Nucleus accumbens (tissue), 56 donors: ENCODE results near the gene UBA52.
A peak's percentile ranks its signal among the peaks of the same experiment; 100 is the strongest.
"Not testable (repeated sequence)": the region's sequence is repeated elsewhere in the genome, so short reads cannot be mapped to it uniquely, and the experiment has no call there.

Experiments used
- DNase-seq, 56 donors: peaks; one replicate each; lab custom pipeline; 2025; lab: John Stamatoyannopoulos, UW

Gene UBA52

DNA sequence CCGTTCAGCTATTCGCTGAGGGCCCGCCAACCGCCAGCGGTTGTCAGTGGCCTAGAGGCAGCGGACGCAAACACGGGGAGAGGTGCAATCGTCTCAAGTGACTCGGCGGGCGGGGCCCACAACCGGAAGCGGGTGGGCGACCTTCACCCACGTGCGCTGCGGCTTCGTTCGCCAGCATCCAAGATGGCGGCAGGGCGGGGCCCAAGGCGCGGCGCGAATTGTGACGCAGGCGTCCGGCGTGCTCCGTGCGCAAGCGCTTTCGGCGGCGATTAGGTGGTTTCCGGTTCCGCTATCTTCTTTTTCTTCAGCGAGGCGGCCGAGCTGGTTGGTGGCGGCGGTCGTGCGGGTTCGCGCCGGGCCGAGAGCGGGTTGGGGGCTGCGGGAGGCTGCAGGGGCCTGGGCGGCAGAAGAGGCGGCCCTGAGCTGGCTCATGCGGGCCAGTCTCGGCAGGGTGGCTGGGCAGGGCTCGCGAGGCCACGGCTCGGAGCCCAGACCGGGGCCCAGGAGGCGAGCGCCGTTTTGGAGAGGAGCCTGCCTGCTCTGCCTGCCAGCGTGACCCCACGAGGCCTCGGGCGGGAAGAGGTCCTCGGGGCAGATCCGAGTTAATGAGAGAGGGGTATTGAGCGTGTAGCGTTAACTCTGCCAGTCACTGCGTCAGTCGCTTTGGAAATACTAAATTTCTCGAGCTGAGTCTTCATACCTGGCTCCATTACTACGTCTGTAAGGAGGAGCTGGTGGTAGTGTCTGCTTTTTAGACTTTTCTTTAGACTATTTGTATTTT lies at the start of gene UBA52:
UBA52 (plus strand) TSS at position 294 of the 781 bp plus-strand sequence. CDS start 1,444 bp downstream, outside the sequence.
- peak; percentile 82 to 98 (median 94) for DNase-seq

DNA sequence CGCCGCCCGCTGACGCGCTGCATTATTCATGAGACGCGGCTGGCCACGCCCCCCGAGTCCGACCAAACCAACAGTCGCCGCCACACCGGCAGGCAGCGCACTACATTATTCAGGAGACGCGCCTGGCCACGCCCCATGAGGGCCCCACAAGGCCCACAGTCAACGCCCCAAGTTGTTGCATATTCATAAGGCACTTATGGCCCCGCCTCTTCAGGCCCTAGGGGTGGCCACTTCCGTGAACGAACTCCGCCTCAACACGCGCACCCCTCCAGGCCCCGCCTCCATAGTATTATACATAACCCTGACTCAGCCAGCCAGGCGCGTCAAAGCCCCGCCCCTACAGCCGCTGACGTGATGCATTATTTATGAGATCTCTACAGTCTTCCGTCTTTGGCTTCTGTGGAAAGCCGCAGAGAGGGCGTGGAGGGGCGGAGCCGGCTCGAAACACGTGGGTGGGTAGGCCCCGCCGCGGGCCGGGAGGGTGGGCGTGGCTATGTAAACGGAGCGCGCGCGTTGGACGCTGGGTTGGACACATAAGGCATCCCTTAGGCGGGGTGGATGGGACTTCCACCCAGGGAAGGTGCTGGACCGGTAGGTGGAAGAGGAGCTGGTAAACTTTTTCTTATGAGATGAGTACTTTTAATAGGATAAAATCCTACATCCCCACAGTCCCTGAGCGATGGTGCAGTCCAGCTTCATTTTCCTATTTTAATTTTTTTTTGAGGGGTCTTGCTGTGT lies 49.4 kb upstream of the UBA52 start:
- peak; percentile 78 to 100 (median 100) for DNase-seq

DNA sequence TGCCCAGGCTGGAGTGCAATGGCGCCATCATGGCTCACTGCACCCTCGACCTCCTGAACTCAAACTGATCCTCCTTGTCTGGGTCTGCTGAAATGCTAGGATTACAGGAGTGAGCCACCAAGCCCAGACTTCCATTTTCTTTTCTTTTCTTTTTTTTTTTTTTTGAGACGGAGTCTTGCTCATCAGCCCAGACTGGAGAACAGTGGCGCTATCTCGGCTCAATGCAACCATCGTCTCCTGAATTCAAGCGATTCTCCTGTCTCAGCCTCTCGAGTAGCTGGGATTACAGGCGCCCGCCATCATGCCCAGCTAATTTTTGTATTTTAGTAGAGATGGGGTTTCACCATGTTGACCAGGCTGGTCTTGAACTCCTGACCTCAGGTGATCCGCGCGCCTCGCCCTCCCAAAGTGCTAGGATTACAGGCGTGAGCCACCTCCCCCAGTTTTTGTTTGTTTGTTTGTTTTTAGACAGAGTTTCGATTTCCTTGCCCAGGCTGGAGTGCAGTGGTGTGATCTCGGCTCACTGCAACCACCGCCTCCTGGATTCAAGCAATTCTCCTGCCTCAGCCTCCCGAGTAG lies 48.7 kb upstream of the UBA52 start:
- DNase-seq = not testable (repeated sequence)

DNA sequence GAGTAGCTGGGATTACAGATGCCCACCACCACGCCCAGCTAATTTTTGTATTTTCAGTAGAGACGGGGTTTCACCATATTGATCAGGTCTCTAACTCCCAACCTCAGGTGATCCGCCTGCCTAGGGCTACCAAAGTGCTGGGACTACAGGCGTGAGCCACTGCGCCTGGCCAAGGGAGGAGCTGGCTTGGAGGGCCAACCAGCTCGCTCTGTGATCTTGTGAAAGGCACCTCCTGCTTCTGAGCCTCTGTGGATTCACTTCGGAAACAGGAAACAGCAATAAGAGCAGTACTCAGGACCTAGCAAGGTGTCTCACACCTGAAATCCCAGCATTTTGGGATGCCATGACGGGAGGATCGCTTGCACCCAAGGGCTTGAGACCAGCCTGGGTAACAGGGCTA lies 47.8 kb upstream of the UBA52 start:
- DNase-seq = no peak

DNA sequence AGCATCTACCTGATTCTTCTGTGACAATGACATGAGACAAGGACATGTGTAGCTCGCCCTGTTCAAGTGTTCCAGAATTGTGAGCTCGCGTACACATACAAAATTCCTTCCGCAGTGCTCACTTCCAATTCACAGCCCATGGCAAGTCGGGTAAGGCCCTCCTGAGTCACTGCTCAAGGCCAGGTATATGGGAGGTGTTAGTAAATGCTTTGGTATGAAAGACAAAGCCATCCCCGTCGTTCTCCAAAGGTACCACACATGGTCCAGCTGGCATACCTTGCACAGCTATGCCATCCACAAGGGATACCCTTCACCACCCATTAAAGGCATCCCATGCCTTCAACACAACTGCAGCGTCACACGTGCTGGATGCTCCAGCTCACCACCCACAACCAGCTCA lies 45.3 kb upstream of the UBA52 start:
- no peak for DNase-seq

DNA sequence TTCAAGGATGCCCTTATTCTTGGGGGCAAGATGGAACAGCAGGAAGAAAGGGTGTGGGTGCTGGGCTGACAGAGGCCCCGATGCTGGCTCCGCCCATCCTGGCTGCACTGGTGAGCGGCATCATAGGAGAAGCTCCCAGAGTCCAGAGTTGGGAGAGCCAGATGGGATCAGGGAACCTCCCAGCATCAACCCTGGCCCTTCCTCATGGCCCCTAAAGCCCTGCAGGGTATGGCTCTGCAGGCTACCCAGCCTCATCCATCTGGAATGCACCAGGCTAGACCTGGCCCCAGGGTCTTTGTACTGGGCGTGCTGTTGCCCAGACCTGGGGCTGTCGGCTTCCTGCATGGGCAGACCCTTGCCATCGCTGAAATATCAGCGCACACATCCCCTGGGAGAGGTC lies 41.9 kb upstream of the UBA52 start:
- no peak for DNase-seq

DNA sequence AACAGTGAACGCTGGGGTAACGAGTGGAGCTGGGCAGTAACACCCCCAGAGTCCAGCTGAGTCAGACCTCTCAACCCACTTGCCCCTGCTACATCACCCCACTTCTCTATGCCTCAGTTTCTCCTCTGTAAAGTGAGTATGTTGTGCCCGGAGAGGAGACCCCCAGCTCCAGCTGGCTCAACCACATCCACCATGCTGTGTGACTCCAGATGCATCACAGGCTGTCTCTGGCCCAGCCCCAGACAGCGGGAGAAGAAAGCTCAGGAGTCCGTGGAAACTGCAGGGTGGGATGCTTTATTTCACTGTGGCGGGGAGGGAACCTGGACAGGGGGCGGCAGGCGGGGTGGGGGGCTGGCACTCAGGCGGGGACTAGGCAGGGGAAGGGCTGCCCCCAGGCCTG lies 40.2 kb upstream of the UBA52 start:
- no peak for DNase-seq

DNA sequence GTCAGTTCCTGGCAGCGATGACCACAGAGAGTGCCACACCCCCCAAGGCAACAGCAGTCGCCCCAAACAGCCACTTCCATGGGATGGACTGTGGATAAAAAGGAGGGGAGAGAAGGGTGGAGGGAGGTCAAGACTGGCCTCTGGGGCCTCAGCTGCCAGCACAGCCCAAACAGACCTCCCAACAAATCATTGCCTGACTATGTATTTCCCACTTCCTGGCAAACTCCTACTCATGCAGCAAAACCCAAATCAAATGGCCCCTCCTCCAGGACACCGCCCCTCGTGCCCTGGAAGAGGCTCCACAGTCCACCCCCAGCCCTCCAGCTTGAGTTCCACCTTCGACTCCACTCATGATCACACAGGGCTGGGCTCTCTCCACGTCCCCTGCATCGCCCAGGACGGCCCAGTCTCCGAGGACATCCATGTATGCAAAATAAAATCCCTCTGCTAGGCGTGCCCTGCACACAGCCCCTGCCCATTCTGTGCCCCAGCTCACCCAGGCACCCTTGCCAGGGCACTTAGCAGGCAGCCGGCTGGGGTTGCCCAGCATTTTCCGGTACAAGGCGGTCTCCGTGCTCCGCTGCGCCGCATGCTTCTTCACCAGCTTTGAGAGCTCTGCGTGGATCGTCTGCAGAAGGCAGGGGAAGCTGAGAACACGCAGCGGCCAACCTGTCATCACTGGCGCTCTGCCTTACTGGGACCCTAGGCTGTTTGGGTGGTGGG lies 39.3 kb upstream of the UBA52 start:
- no peak for DNase-seq

DNA sequence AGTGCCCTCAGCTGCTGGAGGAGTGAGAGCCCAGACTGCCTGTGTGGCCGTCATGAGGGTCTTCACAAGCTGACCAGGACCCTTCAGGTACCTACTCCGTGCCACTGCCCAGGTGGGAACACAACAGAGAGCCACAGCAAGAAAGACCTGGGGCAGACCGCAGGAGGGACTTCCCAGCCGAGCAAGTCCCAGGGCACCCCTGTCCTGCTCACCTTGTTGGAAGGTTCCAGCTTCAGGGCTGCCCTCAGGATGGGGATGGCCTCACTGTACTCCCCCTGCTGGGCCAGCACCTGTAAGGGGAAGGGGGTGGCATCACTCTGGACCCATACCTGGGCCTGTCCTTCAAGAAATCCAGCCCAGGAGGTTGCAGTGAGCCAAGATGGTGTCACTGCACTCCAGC lies 38.6 kb upstream of the UBA52 start:
- DNase-seq = no peak

DNA sequence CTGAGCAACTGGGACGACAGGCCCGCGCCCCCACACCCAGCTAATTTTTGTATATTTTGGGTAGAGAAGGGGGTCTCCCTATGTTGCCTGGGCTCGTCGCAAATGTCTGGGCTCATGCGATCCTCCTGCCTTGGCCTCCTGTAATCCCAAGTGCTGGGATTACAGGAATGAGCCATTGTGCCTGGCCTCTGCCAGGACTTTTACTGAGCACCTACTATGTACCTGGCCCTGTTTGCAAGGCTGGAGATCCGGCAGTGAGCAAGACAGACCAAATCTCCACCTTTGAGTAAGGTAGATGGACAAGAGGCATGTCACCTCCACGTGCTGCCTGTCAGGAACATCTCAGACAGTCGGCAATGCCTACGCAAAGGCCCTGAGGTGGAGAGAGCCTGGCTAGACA lies 35.2 kb upstream of the UBA52 start:
- DNase-seq = no peak

DNA sequence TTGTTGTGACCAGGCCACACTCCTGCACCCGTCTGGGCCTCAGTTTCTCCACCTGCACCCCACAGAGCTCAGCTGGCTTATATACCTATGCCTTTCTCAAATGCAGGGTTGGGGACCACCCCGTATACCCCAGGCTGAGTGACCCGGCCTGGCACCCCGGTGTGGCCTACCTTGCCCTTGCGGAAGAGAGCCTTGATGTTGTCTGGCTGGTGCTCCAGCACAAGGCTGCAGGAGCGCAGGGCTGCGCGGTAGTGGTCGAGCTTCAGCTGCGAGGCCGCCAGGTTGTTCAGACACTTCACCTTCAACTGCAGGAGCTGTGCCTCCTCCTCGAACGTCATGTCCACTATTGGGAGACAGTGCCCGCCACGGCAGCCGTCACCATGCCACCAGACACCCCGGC lies 34.2 kb upstream of the UBA52 start:
- DNase-seq = no peak

DNA sequence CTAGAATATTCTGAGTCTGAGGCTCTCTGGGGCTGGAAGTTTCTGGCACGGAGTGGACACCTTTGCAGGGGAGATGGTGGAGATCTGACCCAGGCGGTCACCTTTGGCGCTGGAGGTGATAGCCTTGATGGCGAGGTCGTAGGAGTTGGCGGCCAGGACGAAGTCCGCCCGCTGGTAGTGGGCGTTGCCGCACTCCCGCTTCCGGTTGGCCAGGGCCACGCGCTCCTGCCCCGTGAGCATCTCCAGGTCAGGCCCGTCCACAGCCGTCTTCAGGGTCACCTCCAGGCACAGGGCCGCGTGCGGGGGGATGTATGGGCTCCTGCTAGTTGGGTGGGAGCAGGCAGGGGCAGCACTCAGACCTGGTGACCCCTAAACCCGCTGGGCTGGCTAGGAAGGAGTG lies 33.5 kb upstream of the UBA52 start:
- DNase-seq = no peak

DNA sequence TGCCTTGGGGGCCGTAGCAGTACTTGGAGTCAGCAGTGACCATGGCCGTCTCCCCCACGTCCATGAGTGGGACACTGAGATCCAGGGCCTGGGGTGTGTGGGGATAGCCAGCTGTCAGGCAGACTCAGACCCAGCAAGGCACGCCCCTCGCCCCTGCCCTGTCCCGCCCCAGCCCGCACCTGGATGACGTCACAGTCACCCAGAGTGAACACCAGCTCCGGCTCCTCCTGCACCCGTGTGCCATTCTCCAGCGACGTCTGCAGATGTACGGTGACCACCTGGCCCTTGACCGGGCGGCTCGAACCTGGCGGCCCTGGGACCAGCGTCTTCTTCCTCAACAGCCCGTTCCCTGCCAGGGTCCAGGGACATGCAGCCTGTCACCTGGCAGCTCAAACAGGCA lies 32.3 kb upstream of the UBA52 start:
- DNase-seq = no peak

DNA sequence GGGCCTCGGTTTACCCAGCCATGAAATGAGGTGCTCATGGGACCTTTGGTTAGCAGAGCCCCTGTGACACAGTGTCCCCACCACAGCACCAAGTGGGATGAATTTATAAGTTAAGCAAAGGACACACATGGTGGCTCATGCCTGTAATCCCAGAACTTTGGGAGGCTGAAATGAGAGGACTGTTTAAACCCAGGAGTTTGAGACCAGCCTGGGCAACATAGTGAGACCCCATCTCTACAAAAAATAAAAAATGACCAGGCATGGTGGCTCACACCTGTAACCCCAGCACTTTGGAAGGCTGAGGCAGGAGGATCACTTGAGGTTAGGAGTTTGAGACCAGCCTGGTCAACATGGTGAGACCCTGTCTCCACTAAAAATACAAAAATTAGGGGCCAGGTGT lies 31.5 kb upstream of the UBA52 start:
- not testable (repeated sequence) for DNase-seq

DNA sequence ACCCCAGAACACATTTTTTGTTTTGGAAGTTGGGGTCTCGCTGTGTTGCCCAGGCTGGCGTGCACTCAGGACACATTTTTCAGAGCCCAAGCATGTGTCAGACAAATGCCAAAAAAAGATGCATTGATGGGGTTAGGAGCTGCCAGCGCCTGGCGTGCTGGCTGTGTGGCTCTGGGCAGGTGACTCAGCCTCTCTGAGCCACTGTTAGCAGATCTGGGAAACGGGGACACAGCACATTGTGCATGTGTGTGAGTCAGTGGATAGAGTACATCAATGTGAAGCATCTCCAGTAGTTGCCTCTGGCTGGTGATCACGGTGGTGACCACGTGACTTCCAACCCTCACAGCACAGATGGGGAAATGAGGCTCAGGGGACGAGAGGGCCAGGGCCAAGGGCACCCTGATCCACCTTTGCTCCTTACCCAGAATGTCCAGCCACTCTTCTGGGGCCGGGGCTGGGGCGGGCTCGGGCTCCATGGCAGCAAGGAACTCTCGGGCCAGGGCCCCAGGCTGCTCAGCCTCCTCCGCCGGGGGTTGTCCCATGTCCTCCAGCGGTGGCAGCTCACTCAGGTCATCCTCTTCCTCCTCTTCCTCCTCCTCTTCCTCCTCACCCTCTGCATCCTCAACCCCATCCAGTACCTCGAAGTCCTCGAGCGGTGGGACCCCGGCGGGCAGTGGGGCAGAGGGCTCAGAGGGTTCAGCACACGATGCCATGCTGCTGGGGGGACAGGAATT lies 30.2 kb upstream of the UBA52 start:
- peak in 10 of 56 donors; percentile 0 to 28 (median 12) for DNase-seq

DNA sequence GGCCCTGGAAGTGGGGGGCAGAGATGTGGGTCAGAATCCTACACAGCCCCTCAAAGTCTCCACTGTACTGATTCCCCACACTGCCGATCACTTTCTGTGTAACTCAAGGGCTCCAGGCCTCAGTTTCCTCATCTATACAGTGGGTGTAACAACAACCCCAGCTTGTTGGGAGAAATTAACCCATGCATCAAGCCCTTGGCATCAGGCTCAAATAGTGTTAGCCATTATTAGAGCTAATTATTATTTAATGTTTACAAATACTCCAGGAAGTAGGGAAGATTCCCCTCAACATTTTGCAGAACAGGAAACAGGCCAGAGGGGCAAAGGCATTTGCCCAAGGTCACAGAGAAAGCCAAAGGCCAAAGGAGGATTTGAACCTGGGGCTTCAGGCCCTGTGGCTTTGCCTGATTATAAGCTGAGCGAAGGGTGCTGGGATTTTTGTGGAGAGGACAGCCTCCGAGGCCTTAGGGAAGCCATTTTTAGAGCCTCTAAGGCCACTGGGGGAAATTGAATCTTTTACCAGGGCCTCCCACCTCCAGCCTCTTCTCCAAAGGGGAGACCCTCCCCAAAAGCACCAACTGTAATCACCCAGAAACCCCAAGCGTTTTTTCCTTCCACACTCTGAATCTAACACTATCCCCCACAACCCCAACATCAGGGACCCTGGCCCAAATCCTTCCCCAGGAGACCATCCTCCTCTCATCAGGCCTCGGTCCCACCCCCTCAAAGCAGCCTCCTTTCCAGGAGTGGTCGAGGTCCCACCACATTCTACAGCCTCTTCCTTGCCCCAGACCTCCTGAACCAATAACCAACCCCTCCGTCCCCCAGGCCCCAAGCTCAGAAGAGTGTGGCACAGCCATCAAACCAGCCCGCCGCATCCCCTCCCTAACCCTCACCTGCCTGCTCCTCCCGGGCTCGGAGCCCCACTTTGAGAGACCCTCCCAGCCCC lies 29.4 kb upstream of the UBA52 start:
- peak in 1 of 56 donors; percentile 50 for DNase-seq

DNA sequence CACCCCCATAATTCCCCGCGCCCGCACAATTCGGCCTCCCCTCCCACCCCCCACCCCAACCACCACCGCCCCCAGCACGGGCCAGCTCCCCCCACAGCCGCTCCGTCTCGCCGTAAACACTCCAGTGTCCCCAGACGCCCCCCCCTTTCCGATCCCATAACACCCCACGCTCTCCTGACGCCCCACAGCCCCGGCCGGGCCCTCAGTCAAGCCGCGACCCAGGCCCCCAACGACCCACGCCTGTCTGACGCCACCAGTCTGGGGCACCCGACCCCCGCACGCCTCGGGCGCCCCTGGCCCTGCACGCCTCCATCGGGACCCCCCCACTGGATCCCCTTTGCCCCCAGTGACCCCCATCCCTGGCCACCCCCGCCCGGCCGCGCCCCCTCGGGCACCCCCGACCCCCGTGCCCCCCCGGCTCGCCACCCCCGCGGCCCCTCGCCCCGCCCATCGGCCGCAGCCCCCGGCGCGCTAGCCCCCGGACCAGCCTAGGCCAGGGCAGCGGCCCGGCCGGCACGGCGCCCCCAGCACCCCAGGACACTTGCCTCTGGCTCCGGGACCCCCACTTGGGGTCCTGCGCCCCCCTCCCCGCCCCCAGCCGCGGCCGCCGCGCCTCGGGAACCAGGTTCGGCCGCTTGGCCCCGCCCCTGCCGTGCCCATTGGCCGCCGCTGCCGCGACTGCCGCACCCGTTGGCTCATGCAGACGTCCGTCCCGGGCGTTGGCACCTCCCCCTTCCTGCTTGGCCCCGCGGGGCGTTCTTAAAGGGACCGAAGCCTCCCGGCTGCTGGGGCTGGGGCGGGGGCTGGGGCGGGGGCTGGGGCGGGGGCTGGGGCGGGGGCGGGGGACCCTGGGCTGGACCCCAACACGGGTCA lies 28.5 kb upstream of the UBA52 start, which contains the start of gene FKBP8:
FKBP8 (minus strand) TSS at position 633 of the 873 bp plus-strand sequence. CDS start 1,603 bp downstream, outside the sequence.
- DNase-seq = peak; percentile 48 to 94 (median 87)
